Mammary microvascular endothelial cell (primary cell): ENCODE measurements around the gene IL1RL1. TPM values are rescaled to one million over a fixed set of nuclear protein-coding genes. Genes with fewer than 3 reads are reported as not detected.

ENCODE experiments used
- total RNA-seq: library from RNA; depleted of rRNA; stranded (reverse); fragments of >200 nt; gene quantifications from 2 replicates; pipeline ENCODE4 v1.2.3, GENCODE V29; 2015

IL1RL1 gene
- total RNA-seq, result 21.5 and 21.9 TPM in 2 replicates

GRCh38 chr2:102310964-102311640, at the start of gene IL1RL1:
TSS of gene IL1RL1 (plus strand) at chr2:102311563. CDS start at chr2:102338265, 26,702 bp downstream.

DNA sequence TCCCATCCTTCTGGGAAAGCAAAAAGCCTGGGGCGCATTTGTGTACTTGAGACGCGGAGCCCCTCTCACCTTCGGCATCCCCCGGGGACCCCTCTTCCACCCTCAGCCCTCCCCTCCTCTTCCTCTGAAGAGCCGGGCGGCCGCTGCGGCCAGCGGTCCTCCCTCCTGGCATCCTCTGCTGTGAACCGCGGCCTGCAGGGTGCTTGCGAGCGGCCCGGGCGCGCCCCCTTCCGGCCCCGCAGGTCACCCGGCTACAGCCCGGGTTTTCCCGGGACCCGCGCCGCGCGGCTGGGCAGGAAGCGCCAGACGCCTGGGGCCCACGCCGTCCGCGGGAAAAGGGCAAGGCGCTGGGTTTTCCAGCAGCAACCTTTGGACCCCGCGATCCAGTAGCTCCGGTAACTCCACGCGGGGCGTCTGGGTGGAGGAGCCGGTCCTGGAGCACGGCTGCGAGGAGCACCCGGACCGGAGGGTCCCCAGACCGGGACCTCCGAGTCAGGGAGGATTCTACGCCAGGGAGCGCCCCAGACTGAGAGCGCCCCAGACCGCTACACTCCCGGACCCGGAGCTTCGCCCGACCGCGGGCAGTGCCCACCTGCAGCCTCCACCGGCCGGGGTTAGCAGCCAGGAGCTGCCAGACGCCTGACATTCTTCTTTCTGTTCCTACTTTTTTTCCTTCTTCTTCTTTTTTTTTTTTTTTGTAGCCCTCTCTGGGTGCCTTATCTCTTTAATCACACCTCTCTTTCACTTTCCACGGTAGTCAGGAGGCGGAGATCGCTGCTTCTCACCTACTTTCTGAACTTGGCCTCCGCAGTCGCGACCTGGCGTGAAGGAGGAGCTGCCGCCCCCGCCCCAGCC, 44.4 kb downstream of the IL1RL1 start, which contains the start of gene IL18R1:
IL18R1 (plus strand) TSS at position 271 of the 855 bp plus-strand sequence. CDS start 6,865 bp downstream, outside the sequence.

Other genes with a start within 250 kb of the IL1RL1 start
- gene IL1R1, start 168.8 kb upstream of the IL1RL1 start, total RNA-seq, result 8.6 and 8.9 TPM in 2 replicates
- not detected in 2 replicates for gene IL1RL2, start 124.5 kb upstream of the IL1RL1 start, total RNA-seq
- 1.00 and 1.3 TPM in 2 replicates for gene IL18R1, start 44.2 kb downstream of the IL1RL1 start, total RNA-seq
- gene IL18RAP, start 111.6 kb downstream of the IL1RL1 start, total RNA-seq, result not detected in 2 replicates
- gene SLC9A4, start 161.7 kb downstream of the IL1RL1 start, total RNA-seq, result not detected in 2 replicates